H9 (cell line): ENCODE results near the gene ZC3H12D. TPM values are rescaled to one million over a fixed set of nuclear protein-coding genes. Genes with fewer than 3 reads are reported as not detected.
"Not testable (repeated sequence)": the region's sequence is repeated elsewhere in the genome, so short reads cannot be mapped to it uniquely, and the experiment has no call there.

Experiments used
- DNase-seq: peaks from one replicate; pipeline ENCODE4 v3.0.0-alpha.2; 2017
- H2AFZ ChIP-seq: one replicate; pipeline ENCODE4 v1.6.1; 2013; ENCODE audit warnings: mild to moderate bottlenecking, low read length, control low read depth, moderate library complexity
- H2AK5ac ChIP-seq: 2 replicates; pipeline ENCODE4 v1.6.1; 2013; ENCODE audit warnings: low read length, control low read depth, mixed read lengths; ENCODE audit not compliant: insufficient read length
- H2BK120ac ChIP-seq: one replicate; pipeline ENCODE4 v1.6.1; 2013; ENCODE audit warnings: low read depth, mild to moderate bottlenecking, low read length, control low read depth, inconsistent platforms; ENCODE audit not compliant: poor library complexity, severe bottlenecking
- H2BK12ac ChIP-seq: 2 replicates; pipeline ENCODE4 v1.6.1; 2013; ENCODE audit warnings: low read length, control low read depth, mixed read lengths, low read depth; ENCODE audit not compliant: insufficient read length
- H2BK15ac ChIP-seq: 2 replicates; pipeline ENCODE4 v1.6.1; 2013; ENCODE audit warnings: low read depth, low read length, control low read depth
- H2BK20ac ChIP-seq: one replicate; pipeline ENCODE4 v1.6.1; 2013; ENCODE audit warnings: low read depth, mild to moderate bottlenecking, low read length, control low read depth, inconsistent platforms; ENCODE audit not compliant: poor library complexity, severe bottlenecking
- H2BK5ac ChIP-seq: 2 replicates; pipeline ENCODE4 v1.6.1; 2013; ENCODE audit warnings: low read length, control low read depth, mixed read lengths; ENCODE audit not compliant: insufficient read length
- H3K14ac ChIP-seq: 2 replicates; pipeline ENCODE4 v1.6.1; 2013; ENCODE audit warnings: low read length, control low read depth; ENCODE audit not compliant: insufficient read depth
- H3K18ac ChIP-seq: 2 replicates; pipeline ENCODE4 v1.6.1; 2013; ENCODE audit warnings: low read depth, mild to moderate bottlenecking, mixed read lengths, low read length, control low read depth; ENCODE audit not compliant: insufficient read length
- H3K23ac ChIP-seq: 2 replicates; pipeline ENCODE4 v1.6.1; 2013; ENCODE audit warnings: low read length, control low read depth, mixed read lengths, low read depth; ENCODE audit not compliant: insufficient read length
- H3K23me2 ChIP-seq: 2 replicates; pipeline ENCODE4 v1.6.1; 2013; ENCODE audit warnings: low read depth, mild to moderate bottlenecking, mixed read lengths, low read length, control low read depth; ENCODE audit not compliant: insufficient read length, poor library complexity, severe bottlenecking
- H3K27ac ChIP-seq: 2 replicates; pipeline ENCODE4 v1.5.1; 2013; ENCODE audit warnings: low read length, control low read depth, mixed read lengths, low read depth; ENCODE audit not compliant: insufficient read length
- H3K27me3 ChIP-seq: 2 replicates; pipeline ENCODE4 v1.6.1; 2013; ENCODE audit warnings: low read length, control low read depth, inconsistent platforms; ENCODE audit not compliant: insufficient read depth
- H3K4ac ChIP-seq: 2 replicates; pipeline ENCODE4 v1.6.1; 2013; ENCODE audit warnings: low read depth, mild to moderate bottlenecking, control low read depth, inconsistent platforms, low read length, moderate library complexity
- H3K4me1 ChIP-seq: 2 replicates; pipeline ENCODE4 v1.6.1; 2013; ENCODE audit warnings: low read length, control low read depth, inconsistent platforms; ENCODE audit not compliant: insufficient read depth
- H3K4me2 ChIP-seq: 2 replicates; pipeline ENCODE4 v1.6.1; 2013; ENCODE audit warnings: low read length, control low read depth, mixed read lengths; ENCODE audit not compliant: insufficient read length, insufficient read depth
- H3K56ac ChIP-seq: 2 replicates; pipeline ENCODE4 v1.6.1; 2013; ENCODE audit warnings: low read depth, mild to moderate bottlenecking, mixed read lengths, low read length, control low read depth; ENCODE audit not compliant: insufficient read length
- H3K79me1 ChIP-seq: 2 replicates; pipeline ENCODE4 v1.6.1; 2013; ENCODE audit warnings: low read depth, mild to moderate bottlenecking, moderate library complexity, low read length, control low read depth, inconsistent platforms; ENCODE audit not compliant: insufficient read depth, poor library complexity, severe bottlenecking
- H3K79me2 ChIP-seq: 2 replicates; pipeline ENCODE4 v1.6.1; 2013; ENCODE audit warnings: low read length, control low read depth, inconsistent platforms; ENCODE audit not compliant: insufficient read depth
- H3K9ac ChIP-seq: 2 replicates; pipeline ENCODE4 v1.6.1; 2013; ENCODE audit warnings: low read length, control low read depth, mixed read lengths; ENCODE audit not compliant: insufficient read length; ENCODE audit errors: extremely low read depth
- H3K9me3 ChIP-seq: one replicate; pipeline ENCODE4 v1.6.1; 2013; ENCODE audit warnings: low read depth, low read length, inconsistent platforms; ENCODE audit not compliant: control insufficient read depth
- H3T11ph ChIP-seq: one replicate; pipeline ENCODE4 v1.6.1; 2013; ENCODE audit warnings: mild to moderate bottlenecking, low read length, control low read depth, inconsistent platforms
- H4K20me1 ChIP-seq: one replicate; pipeline ENCODE4 v1.6.1; 2013; ENCODE audit not compliant: control insufficient read depth, insufficient read length, insufficient read depth
- H4K5ac ChIP-seq: 2 replicates; pipeline ENCODE4 v1.6.1; 2013; ENCODE audit warnings: low read depth, mild to moderate bottlenecking, mixed read lengths, low read length, control low read depth; ENCODE audit not compliant: insufficient read length
- H4K8ac ChIP-seq: replicated peaks from 2 replicates; pipeline ENCODE4 v1.6.1; 2013; ENCODE audit warnings: low read length, control low read depth, mixed read lengths, low read depth; ENCODE audit not compliant: insufficient read length
- H4K91ac ChIP-seq: 2 replicates; pipeline ENCODE4 v1.6.1; 2013; ENCODE audit warnings: low read depth, mild to moderate bottlenecking, moderate library complexity, mixed read lengths, low read length, control low read depth; ENCODE audit not compliant: insufficient read length
- H3K27ac Mint-ChIP-seq, 3 experiments: 2 replicates in 2 of 3; 3 replicates in 1 of 3; pipeline ENCODE4 v1.8.0; 2020 to 2021; ENCODE audit warnings: mixed read lengths in 3 of 3, mild to moderate bottlenecking in 1 of 3, moderate library complexity in 1 of 3
- H3K27me3 Mint-ChIP-seq: 2 replicates; pipeline ENCODE4 v1.8.0; 2021; ENCODE audit warnings: low read depth, mild to moderate bottlenecking, moderate library complexity, mixed read lengths
- H3K36me3 Mint-ChIP-seq, 3 experiments: 2 replicates in 2 of 3; 3 replicates in 1 of 3; pipeline ENCODE4 v1.8.0; 2020 to 2021; ENCODE audit warnings: low read depth in 3 of 3, mixed read lengths in 3 of 3; ENCODE audit not compliant: insufficient read depth in 1 of 3
- H3K4me1 Mint-ChIP-seq, 2 experiments: 2 replicates each; pipeline ENCODE4 v1.8.0; 2020; ENCODE audit warnings: mixed read lengths in 2 of 2
- H3K4me3 Mint-ChIP-seq, 2 experiments: 2 replicates in 1 of 2; 3 replicates in 1 of 2; pipeline ENCODE4 v1.8.0; 2020 to 2021; ENCODE audit warnings: mild to moderate bottlenecking in 2 of 2, mixed read lengths in 2 of 2, moderate library complexity in 1 of 2
- H3K9me3 Mint-ChIP-seq, 2 experiments: 2 replicates in 1 of 2; 3 replicates in 1 of 2; pipeline ENCODE4 v1.8.0; 2020; ENCODE audit warnings: mild to moderate bottlenecking in 2 of 2, mixed read lengths in 2 of 2, moderate library complexity in 1 of 2
- WGBS: extraction: QIAGEN DNeasy Blood & Tissue Kit; methylation state at CpG from one replicate; pipeline ENCODE4 v1.1.7; 2013; ENCODE audit warnings: missing lambda C conversion rate, low lambda C conversion rate, mixed read lengths; ENCODE audit not compliant: insufficient read length; ENCODE audit errors: extremely low coverage; 5-methylcytosine and 5-hydroxymethylcytosine counted together
- total RNA-seq: library from RNA; stranded (reverse); gene quantifications from 2 replicates; pipeline ENCODE4 v1.2.1, GENCODE V29; 2021
- TF ChIP-seq, protein P1 (sequence below): fragments of 200-600 bp; sonication (generic); conservative IDR thresholded peaks from 3 replicates; pipeline ENCODE4 v1.8.0; 2021; ENCODE audit warnings: antibody characterized with exemption, mild to moderate bottlenecking

Gene ZC3H12D
- total RNA-seq, 1 experiment from 2014 or later: 0.07 TPM

DNA sequence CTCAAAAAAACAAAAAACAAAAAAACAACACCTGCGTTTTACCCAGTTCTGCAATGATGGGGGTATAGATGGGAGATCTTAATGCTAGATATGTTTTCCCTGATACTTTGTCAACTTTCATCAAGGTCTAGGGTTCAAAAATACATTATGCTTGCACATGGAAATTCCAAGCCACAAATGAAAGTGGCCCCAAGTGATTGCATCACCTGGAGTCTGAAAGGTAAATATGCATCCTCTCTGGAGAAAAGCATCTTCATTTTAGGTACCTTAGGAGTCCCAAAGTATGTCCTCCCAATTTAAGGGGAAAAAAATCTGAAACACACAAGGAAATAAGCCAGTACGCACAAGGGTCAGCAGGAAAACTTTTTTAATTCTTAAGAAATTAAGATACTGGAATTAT lies 12.6 kb upstream of the ZC3H12D start:
- H3K79me2 ChIP-seq: no peaks in the 10 kb centered on the region
- H4K91ac ChIP-seq: no peak overlapping the region
- no peak overlapping the region for H3K27ac ChIP-seq
- no peak overlapping the region for H2BK5ac ChIP-seq
- TF ChIP-seq, protein P1, sequence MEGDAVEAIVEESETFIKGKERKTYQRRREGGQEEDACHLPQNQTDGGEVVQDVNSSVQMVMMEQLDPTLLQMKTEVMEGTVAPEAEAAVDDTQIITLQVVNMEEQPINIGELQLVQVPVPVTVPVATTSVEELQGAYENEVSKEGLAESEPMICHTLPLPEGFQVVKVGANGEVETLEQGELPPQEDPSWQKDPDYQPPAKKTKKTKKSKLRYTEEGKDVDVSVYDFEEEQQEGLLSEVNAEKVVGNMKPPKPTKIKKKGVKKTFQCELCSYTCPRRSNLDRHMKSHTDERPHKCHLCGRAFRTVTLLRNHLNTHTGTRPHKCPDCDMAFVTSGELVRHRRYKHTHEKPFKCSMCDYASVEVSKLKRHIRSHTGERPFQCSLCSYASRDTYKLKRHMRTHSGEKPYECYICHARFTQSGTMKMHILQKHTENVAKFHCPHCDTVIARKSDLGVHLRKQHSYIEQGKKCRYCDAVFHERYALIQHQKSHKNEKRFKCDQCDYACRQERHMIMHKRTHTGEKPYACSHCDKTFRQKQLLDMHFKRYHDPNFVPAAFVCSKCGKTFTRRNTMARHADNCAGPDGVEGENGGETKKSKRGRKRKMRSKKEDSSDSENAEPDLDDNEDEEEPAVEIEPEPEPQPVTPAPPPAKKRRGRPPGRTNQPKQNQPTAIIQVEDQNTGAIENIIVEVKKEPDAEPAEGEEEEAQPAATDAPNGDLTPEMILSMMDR: no peak
- no peak overlapping the region for H2BK12ac ChIP-seq
- Mint-ChIP-seq H3K27ac (no peak overlapping the region), H3K27me3 (no peaks in the 10 kb centered on the region), H3K9me3 (no peaks in the 10 kb centered on the region), H3K4me1 (0 out of 4 replicates have a peak, but pooled peaks cover 0 to 4% of the 10 kb centered on the region in 2 experiments), H3K4me3 (no peak overlapping the region), H3K36me3 (peaks cover 0 to 7% (median 0%) of the 10 kb centered on the region in 3 experiments; a peak in 2 of 7 replicates)
- no peak overlapping the region for H3K23ac ChIP-seq
- no peaks in the 10 kb centered on the region for H3K4me1 ChIP-seq
- H3K4me2 ChIP-seq: no peak overlapping the region
- H4K20me1 ChIP-seq: no peaks in the 10 kb centered on the region
- H3K14ac ChIP-seq: no peak overlapping the region
- H3K18ac ChIP-seq: no peak overlapping the region
- no peaks in the 10 kb centered on the region for H3K79me1 ChIP-seq
- no peak overlapping the region for H3T11ph ChIP-seq
- no peak overlapping the region for H4K8ac ChIP-seq
- H2BK20ac ChIP-seq: no peak overlapping the region
- H2BK15ac ChIP-seq: no peak overlapping the region
- no peak overlapping the region for H4K5ac ChIP-seq
- H3K23me2 ChIP-seq: no peaks in the 10 kb centered on the region
- H2BK120ac ChIP-seq: no peak overlapping the region
- H3K9ac ChIP-seq: no peak overlapping the region
- H3K56ac ChIP-seq: no peak overlapping the region
- no peak overlapping the region for H3K4ac ChIP-seq
- no peak for DNase-seq
- H3K27me3 ChIP-seq: no peaks in the 10 kb centered on the region
- no peaks in the 10 kb centered on the region for H3K9me3 ChIP-seq
- no CpG with 5 or more reads among the region's 2 CpGs for WGBS
- no peak overlapping the region for H2AFZ ChIP-seq
- H2AK5ac ChIP-seq: no peak overlapping the region

DNA sequence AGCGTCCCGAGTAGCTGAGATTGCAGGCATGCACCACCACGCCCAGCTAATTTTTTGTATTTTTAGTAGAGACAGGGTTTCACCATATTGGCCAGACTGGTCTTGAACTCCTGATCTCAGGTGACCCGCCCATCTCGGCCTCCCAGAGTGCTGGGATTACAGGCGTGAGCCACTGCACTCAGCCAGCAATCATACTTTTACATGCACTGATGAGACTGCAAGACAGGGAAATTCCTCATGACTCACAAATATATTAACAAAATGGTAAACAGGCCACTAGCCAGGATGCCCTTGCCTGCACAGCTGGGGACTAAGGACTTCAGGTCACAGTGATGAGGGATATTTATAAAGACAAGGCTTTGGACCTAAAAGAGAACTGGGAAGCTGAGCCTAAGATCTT lies 11.8 kb upstream of the ZC3H12D start:
- not testable (repeated sequence) for H3K4me3 Mint-ChIP-seq, H3T11ph ChIP-seq, H3K9me3 ChIP-seq, H3K4me1 ChIP-seq, H2BK15ac ChIP-seq, H4K5ac ChIP-seq, H3K36me3 Mint-ChIP-seq, H2BK12ac ChIP-seq, H3K27me3 Mint-ChIP-seq, H3K27me3 ChIP-seq, H3K14ac ChIP-seq, H3K56ac ChIP-seq, H3K9me3 Mint-ChIP-seq, H2AK5ac ChIP-seq, H2AFZ ChIP-seq, H2BK5ac ChIP-seq, H3K79me1 ChIP-seq, H3K4me2 ChIP-seq, H3K9ac ChIP-seq, H3K18ac ChIP-seq, H4K91ac ChIP-seq, H3K4me1 Mint-ChIP-seq, H3K23me2 ChIP-seq, H2BK20ac ChIP-seq, H2BK120ac ChIP-seq, H3K23ac ChIP-seq, H3K4ac ChIP-seq, H4K8ac ChIP-seq, DNase-seq, H3K79me2 ChIP-seq, H3K27ac ChIP-seq, H4K20me1 ChIP-seq
- no CpG with 5 or more reads among the region's 6 CpGs for WGBS
- H3K27ac Mint-ChIP-seq: peak overlapping the region in 1 of 3 experiments; percentile 68; a peak in 1 of 7 replicates
